Endothelial cell of hepatic sinusoid (primary cell): ENCODE data around the gene ARNT2.

ENCODE experiments used
- in situ Hi-C: cut with HindIII; loops from 2 replicates; pipeline ENCODE4 v1.10.0; 2017; ENCODE audit warnings: low sequenced_read_pairs

ARNT2 gene

DNA sequence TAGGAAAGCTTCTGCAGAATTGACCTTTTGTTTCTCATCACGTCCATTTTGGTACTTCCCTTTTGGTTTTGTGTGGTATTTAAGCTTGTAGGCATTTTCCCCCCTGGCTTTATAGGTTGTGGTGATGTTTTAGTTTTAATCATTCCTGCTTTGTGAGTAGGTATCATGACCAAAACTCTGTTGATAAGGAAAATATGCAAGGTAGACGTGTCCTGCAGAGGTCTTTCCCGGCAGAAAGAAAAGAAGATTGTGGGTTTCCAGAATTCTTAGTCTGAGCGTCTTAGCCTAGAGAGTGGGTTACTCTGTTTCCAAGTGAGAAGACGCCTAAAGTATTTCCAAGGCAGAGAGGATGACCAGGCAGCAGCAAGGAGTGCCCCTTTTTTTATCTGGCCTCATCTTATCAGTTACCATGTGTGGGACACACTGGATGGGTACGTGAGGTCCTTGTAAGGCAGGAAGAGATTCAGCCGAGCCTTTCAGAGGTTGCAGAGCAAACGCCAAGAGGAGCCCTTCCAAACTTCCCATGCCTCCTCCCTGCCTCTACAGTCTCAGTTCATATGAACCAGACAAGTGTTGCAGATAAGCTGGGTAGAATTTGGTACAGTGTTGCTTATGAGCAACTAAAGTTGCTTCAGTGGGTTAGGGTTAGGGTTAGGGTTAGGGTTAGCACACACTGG is 58.8 kb downstream of the ARNT2 start:
- in situ Hi-C loops: no loop called here

GRCh38 chr15:80464951-80465625 is 60.9 kb downstream of the ARNT2 start:
- in situ Hi-C loops: loop anchor here (5.0 kb wide), 1 partner anchor 502 kb away; no protein-coding TSS in a partner anchor

GRCh38 chr15:80465626-80466005 is 61.4 kb downstream of the ARNT2 start:
- in situ Hi-C loops: loop anchor here (5.0 kb wide), 1 partner anchor 502 kb away; no protein-coding TSS in a partner anchor

- in situ Hi-C loops: loop anchor here (5.0 kb wide), 1 partner anchor 501 kb away; no protein-coding TSS in a partner anchor
Observed at GRCh38 chr15:80466543-80466942, 62.4 kb downstream of the ARNT2 start.

DNA sequence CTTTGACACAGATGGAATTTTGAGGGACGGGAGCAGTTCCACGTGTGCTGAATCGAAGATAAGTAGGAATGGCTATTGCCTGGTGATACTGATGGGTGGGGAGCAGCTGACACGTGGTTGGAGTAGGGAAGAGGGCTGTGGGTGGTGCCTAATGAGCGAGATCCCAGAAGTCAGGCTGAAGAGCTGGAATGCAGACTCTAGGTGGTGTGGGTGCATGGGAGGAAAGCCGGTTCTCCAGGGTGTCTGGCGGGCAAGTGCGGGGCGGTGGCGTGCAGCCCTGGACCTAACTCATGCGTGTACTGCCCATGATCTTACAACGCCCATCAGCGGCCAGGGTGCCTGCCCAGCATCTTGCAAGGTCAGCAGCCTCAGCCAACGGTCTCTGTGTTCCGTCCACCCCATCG is 63.1 kb downstream of the ARNT2 start:
- in situ Hi-C loops: loop anchor here (5.0 kb wide), 1 partner anchor 500 kb away; no protein-coding TSS in a partner anchor

- in situ Hi-C loops: loop anchor here (5.0 kb wide), 1 partner anchor 499 kb away; no protein-coding TSS in a partner anchor
Observed at GRCh38 chr15:80468796-80469195, 64.6 kb downstream of the ARNT2 start.

- in situ Hi-C loops: no loop called here
Observed at GRCh38 chr15:80471881-80472280, 67.7 kb downstream of the ARNT2 start.

- in situ Hi-C loops: no loop called here
Observed at GRCh38 chr15:80473286-80474223, 69.4 kb downstream of the ARNT2 start.

- in situ Hi-C loops: no loop called here
Observed at GRCh38 chr15:80474224-80475215, 70.3 kb downstream of the ARNT2 start.

DNA sequence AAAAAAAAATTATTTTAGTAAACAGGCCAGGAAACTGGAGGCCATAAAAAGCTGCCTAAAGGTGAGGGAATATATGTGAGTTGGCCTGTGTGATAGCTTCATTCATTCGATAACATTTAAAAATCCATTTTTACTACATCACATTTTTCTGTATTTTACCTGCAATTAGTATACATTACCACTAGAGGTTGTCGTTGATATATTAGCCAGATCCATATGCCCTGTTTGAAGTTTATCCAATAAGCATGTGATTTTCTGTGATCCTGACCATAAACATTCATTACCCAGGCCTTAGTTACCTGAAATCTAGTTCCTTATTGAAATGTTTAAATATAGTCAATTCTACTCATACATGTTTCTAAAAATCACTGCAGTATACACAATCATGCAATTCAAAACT is 71.4 kb downstream of the ARNT2 start:
- in situ Hi-C loops: no loop called here

DNA sequence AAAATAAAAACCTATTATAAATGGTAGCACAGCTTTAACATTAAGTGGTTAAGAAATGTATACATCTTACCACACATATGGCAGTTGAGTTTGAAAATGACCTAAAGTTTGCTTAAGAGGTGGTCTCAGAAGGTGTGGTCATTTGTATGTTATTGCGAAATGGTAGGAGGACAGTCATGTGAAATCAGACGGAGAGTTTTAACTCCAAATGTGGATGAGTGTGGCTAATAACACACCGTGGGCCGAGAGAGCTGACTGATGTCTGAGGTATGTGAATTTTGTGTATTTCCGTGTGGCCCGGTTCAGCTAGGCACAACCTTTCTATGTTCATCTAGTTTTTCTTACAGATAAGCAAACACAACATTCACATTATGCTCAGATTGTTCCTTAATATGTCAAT is 71.9 kb downstream of the ARNT2 start:
- in situ Hi-C loops: no loop called here

DNA sequence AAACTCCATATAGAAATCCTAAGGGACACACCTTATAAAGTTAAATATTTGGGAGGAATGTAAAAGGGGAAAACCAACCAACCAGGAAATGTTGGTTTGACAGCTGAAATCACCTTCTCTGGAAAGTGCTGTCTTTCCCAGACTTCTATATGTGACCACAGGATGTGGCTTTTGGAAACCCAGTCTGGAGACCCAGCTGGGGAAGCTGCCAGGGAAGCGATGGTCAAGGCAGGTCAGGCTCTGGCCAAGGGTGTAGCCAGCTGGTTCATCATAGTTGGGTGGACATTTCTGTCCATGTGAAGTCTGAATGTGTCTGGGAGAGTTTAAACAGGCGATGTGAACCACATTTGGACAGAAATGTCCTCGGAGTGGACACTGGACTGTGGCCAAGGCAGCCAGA is 73.9 kb downstream of the ARNT2 start:
- in situ Hi-C loops: no loop called here

DNA sequence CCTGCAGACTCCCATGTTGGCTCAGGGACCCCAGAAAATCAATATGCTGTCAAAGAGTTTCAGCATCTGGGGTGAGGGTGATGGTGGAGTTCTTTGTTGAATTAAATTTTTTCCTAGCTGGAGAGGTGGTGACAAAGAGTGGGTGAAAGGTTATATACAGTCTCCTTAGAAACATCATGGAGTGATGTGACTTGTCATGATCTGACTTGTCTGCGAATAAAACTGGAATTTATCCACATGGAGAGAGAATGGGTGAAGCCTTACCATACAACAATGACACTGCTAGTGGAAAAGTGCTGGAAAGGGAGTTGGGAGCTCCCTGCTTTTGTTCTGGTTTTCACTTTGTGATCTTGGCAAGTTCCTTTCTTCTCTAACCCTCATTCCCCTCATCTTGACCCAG is 75.0 kb downstream of the ARNT2 start:
- in situ Hi-C loops: no loop called here

DNA sequence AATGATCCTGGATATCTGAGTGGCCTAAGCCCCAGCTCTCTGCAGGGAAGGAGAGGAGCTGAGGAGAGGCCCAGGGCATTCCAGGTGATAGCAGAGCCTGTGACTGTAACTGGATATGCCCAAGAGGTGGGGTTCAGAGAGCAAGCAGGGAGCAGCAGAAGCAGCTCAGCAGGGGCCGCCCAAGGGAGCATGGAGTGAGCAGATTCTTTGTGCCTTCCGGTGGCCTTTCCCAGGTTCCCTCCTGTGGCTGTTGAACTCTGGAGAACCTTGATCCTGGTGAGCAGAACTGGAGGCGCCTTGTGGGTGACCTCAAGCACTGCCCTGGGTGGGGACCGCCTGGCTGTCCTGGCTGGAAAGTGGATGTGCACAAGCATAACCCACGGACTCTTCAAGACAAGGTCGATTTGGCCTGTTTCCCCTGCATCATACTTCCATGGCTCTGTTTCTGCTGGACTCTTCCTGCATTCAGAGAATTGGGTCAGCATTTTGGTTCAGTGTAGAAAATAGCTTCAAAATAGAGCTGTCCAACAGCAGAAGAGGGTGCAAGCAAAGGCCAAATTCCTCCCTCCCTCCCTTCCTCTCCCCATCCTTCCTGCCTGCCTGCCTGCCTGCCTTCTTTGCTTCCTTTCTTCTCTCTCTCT is 76.1 kb downstream of the ARNT2 start:
- in situ Hi-C loops: loop anchor here (5.0 kb wide), 1 partner anchor 57 kb away; no protein-coding TSS in a partner anchor

DNA sequence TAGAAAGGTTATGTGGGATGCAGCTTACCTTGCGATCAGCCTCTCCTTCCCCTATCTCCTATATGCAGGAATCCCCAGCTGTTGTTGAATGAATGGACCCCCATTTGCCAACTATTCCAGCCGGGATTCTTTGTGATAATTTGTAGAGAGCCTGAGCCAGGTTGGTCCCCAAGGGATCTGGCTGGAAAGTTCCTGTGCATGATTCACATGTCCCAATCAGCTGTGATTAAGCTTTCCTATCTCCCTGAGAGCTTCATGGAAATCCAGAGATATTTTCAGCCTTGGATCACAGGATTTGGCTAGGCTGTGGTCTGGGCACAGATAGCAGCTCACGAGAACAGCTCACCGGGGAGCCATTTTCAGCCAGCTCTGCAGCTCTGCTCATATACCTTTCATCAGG is 76.7 kb downstream of the ARNT2 start:
- in situ Hi-C loops: loop anchor here (5.0 kb wide), 1 partner anchor 56 kb away; no protein-coding TSS in a partner anchor

DNA sequence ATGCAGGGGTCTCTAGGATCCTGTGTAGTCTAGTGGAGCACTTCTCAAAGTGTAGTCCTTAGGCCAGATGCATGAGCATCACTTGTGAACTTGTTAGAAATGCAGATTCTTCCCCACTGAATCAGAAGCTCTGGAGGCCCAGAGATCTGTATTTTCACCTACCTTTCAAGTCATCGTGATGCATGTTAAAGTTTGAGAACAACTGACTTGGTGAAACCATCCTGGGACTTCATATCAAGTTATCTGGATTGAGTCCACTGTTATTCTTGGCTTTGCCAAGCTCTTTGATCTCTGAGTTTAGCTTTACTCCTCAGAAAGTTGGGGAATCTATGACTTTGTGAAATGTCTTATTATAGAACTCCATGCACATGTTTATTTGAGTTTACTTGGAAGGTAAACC is 78.5 kb downstream of the ARNT2 start:
- in situ Hi-C loops: loop anchor here (5.0 kb wide), 1 partner anchor 55 kb away; no protein-coding TSS in a partner anchor

DNA sequence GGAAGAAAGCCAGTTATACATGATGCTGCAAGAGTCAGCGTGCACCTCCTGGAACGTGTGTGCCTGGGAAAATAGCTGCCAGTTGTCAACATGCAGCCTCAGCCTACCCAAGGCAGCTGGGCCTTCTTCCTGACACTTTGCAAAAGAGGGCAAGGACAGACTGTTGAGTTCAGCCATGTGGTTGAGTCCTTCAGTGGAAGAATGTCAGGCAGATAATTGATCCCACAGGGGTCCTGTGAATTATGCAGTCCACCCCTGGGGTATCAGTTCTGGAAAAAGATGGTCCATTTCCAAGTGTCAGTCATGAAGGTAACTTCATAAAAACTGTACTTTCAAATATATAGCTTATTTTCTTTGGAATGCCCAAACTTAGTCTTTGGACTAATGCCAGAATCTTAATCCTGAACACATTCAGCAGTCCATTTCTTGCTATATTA is 79.6 kb downstream of the ARNT2 start:
- in situ Hi-C loops: loop anchor here (5.0 kb wide), 1 partner anchor 54 kb away; no protein-coding TSS in a partner anchor

DNA sequence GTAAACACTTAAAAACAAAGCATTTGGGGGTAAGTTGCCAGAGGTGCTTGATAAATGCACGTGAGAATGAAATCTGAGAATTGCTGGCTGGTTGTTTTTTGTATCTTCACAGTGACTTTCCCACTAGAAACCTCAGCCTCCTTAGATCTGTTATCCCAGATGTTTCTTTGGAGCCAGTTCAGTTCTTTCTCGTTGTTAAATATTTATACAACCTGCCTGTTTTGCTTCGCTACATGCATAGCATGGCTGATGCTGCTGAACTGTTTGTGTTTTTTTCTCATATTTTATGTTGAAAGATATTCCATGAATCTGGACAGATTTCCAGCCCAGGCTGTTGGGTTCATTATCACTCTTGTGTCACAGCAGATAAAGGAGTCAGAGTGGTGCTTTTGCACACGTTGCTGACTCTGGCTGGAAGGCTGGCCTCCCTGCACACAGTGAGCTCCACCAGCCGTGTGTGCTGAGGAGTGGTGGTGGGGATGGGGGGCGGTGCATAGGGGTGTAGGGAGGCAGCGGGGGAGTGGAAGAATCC is 80.2 kb downstream of the ARNT2 start:
- in situ Hi-C loops: loop anchor here (5.0 kb wide), 1 partner anchor 53 kb away; no protein-coding TSS in a partner anchor
